Mesothelial cell of epicardium (in vitro differentiated cells): ENCODE results near the gene FANCC. TPM values are rescaled to one million over a fixed set of nuclear protein-coding genes. Genes with fewer than 3 reads are reported as not detected.

Experiments used
- DNase-seq, 2 experiments: peaks; one replicate each; pipeline ENCODE4 v3.0.0; 2021; ENCODE audit warnings: low spot score in 2 of 2; ENCODE audit not compliant: unreplicated experiment in 2 of 2
- H3K27ac Mint-ChIP-seq: 2 replicates; pipeline ENCODE4 v1.8.0; 2021; ENCODE audit warnings: mixed read lengths
- H3K27me3 Mint-ChIP-seq: 2 replicates; pipeline ENCODE4 v1.8.0; 2021; ENCODE audit warnings: low read depth, mixed read lengths
- H3K36me3 Mint-ChIP-seq: 2 replicates; pipeline ENCODE4 v1.8.0; 2021; ENCODE audit warnings: mixed read lengths
- H3K4me1 Mint-ChIP-seq: 2 replicates; pipeline ENCODE4 v1.8.0; 2021; ENCODE audit warnings: mixed read lengths
- H3K4me3 Mint-ChIP-seq: 2 replicates; pipeline ENCODE4 v1.8.0; 2021; ENCODE audit warnings: mild to moderate bottlenecking, moderate library complexity, mixed read lengths
- H3K9me3 Mint-ChIP-seq: 2 replicates; pipeline ENCODE4 v1.8.0; 2021; ENCODE audit warnings: mixed read lengths
- total RNA-seq: library from RNA; stranded (reverse); gene quantifications from 3 replicates; pipeline ENCODE4 v1.2.1, GENCODE V29; 2021
- TF ChIP-seq, protein P1 (sequence below): fragments of 200-600 bp; sonication (generic); IDR thresholded peaks from one replicate; pipeline ENCODE4 v1.5.0; 2021; ENCODE audit warnings: antibody characterized with exemption; ENCODE audit not compliant: unreplicated experiment

FANCC gene
- total RNA-seq, 1 donor from 2014 or later, result 22.5 TPM

DNA sequence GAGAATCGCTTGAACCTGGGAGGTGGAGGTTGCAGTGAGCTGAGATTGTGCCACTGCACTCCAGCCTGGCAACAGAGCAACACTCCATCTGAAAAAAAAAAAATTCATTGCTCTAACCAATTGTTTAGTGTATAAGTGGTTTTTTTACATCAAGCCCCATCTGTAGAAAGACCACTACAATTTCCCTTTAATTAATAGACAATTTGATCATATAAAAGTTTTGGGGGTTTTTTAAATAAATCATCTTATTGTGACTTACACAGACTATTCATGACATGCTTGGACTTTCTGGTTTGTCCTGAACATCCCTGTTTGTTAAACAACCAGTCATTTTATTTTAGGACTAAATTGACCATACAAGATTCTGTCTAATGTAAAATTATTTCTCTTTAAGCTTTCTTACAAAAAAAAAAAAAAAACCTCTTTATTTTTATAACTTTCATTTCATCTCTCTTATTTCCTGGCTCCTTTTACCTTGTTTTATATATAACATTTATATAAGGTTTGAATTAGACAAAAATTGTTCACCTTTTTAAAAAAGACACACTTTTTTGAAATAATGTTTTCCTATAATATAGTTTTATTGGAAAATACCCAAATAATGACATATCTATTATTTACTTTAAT is 9.8 kb upstream of the FANCC start:
- peaks cover 8% of the 10 kb centered on the region for H3K36me3 Mint-ChIP-seq

DNA sequence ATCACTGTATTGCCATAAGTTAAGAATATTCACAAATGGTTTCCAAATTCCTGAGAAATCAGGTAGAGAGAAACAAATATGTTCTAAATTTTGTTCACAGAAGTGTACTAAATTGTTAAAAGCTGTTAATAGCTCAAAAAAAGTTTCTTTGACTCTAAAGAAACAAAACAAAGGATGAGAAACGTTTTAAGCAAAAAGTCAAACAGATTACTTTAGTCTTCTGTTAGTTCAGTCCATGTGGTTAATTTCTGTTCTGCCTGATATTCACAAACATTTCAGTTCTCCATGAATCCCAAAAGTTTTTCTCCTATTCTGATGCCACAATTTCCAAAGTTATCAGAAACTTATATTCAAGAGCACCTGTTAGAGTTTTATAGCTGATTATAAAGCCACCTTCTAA is 7.7 kb upstream of the FANCC start:
- H3K9me3 Mint-ChIP-seq, result peaks cover 20% of the 10 kb centered on the region
- H3K27ac Mint-ChIP-seq, result no peak overlapping the region
- H3K4me3 Mint-ChIP-seq, result no peak overlapping the region
- no peak for DNase-seq
- H3K4me1 Mint-ChIP-seq, result peaks cover 2% of the 10 kb centered on the region
- peaks cover 8% of the 10 kb centered on the region for H3K36me3 Mint-ChIP-seq
- TF ChIP-seq, protein P1, sequence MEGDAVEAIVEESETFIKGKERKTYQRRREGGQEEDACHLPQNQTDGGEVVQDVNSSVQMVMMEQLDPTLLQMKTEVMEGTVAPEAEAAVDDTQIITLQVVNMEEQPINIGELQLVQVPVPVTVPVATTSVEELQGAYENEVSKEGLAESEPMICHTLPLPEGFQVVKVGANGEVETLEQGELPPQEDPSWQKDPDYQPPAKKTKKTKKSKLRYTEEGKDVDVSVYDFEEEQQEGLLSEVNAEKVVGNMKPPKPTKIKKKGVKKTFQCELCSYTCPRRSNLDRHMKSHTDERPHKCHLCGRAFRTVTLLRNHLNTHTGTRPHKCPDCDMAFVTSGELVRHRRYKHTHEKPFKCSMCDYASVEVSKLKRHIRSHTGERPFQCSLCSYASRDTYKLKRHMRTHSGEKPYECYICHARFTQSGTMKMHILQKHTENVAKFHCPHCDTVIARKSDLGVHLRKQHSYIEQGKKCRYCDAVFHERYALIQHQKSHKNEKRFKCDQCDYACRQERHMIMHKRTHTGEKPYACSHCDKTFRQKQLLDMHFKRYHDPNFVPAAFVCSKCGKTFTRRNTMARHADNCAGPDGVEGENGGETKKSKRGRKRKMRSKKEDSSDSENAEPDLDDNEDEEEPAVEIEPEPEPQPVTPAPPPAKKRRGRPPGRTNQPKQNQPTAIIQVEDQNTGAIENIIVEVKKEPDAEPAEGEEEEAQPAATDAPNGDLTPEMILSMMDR, result no peak
- H3K27me3 Mint-ChIP-seq, result no peaks in the 10 kb centered on the region

More for the DNA sequence above, 9.8 kb upstream of the FANCC start:
- no peaks in the 10 kb centered on the region for H3K27me3 Mint-ChIP-seq
- H3K4me1 Mint-ChIP-seq, result no peaks in the 10 kb centered on the region
- no peak overlapping the region for H3K27ac Mint-ChIP-seq
- DNase-seq, result no peak
- no peak overlapping the region for H3K4me3 Mint-ChIP-seq
- TF ChIP-seq, protein P1, result no peak
- peaks cover 27% of the 10 kb centered on the region for H3K9me3 Mint-ChIP-seq

GRCh38 chr9:95317893-95318211 is 343 bp upstream of the FANCC start:
- H3K27ac Mint-ChIP-seq, result peak overlapping the region; percentile 99

DNA sequence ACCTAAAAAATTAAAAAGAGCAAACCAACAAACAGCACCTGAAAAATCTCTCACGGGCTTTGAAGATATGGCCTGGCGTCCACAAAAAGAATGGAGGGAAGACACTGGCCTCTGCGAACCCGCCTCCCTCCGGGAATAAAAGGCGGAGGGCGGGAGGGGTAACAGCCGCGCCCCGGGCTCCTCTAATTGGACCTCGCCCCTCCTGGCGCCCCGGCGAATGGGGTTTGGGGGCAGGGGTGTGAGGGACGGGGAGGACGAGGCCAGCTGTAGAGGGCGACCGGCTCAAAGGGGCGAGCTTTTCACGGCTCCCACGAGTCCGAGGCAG is 753 bp downstream of the FANCC start:
- Mint-ChIP-seq H3K36me3 (no peaks in the 10 kb centered on the region), H3K27me3 (no peaks in the 10 kb centered on the region), H3K27ac (peak overlapping the region; percentile 94), H3K4me1 (peaks cover 29% of the 10 kb centered on the region), H3K4me3 (peak overlapping the region; percentile 82), H3K9me3 (no peaks in the 10 kb centered on the region)
- TF ChIP-seq, protein P1, result no peak
- peak in 1 of 2 experiments; percentile 49 for DNase-seq

More at GRCh38 chr9:95317893-95318211, 343 bp upstream of the FANCC start:
- H3K9me3 Mint-ChIP-seq, result no peaks in the 10 kb centered on the region
- peak overlapping the region; percentile 82 for H3K4me3 Mint-ChIP-seq
- no peak for DNase-seq
- no peaks in the 10 kb centered on the region for H3K36me3 Mint-ChIP-seq
- no peaks in the 10 kb centered on the region for H3K27me3 Mint-ChIP-seq
- TF ChIP-seq, protein P1, result no peak
- peaks cover 29% of the 10 kb centered on the region for H3K4me1 Mint-ChIP-seq

GRCh38 chr9:95316274-95316673 is 1.2 kb downstream of the FANCC start:
- no peaks in the 10 kb centered on the region for H3K27me3 Mint-ChIP-seq
- H3K4me3 Mint-ChIP-seq, result peak overlapping the region; percentile 82
- H3K4me1 Mint-ChIP-seq, result peaks cover 27% of the 10 kb centered on the region
- TF ChIP-seq, protein P1, result no peak
- no peaks in the 10 kb centered on the region for H3K9me3 Mint-ChIP-seq
- DNase-seq, result no peak
- no peaks in the 10 kb centered on the region for H3K36me3 Mint-ChIP-seq
- peak overlapping the region; percentile 94 for H3K27ac Mint-ChIP-seq
